ENCODE measurements around the gene SNX14.

DNA sequence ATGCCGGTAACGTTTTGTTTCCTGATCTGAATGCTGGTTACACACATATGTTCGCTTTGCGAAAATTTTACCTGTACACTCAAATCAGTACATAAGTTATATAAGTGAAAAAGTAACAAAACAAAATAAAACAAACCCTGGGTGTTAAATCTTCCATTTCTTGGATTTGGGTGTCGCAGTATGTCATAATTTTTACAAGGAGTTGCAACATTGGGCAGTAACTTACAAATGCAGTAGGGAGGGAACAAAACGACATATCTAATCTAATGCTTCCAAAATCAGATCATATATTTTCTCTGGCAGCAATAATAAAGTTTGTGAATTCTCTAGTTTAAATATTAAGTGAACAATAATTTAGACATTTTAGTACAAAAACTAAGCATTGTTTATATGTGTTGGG, 25.2 kb downstream of the SNX14 start:
- TF ChIP-seq, protein P1, sequence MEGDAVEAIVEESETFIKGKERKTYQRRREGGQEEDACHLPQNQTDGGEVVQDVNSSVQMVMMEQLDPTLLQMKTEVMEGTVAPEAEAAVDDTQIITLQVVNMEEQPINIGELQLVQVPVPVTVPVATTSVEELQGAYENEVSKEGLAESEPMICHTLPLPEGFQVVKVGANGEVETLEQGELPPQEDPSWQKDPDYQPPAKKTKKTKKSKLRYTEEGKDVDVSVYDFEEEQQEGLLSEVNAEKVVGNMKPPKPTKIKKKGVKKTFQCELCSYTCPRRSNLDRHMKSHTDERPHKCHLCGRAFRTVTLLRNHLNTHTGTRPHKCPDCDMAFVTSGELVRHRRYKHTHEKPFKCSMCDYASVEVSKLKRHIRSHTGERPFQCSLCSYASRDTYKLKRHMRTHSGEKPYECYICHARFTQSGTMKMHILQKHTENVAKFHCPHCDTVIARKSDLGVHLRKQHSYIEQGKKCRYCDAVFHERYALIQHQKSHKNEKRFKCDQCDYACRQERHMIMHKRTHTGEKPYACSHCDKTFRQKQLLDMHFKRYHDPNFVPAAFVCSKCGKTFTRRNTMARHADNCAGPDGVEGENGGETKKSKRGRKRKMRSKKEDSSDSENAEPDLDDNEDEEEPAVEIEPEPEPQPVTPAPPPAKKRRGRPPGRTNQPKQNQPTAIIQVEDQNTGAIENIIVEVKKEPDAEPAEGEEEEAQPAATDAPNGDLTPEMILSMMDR (IDR thresholded peaks at IDR 0.05; ENCODE audit: insufficient read depth, low read depth, low read length): no peak
- no peak for TF ChIP-seq EZH2 (IDR thresholded peaks at IDR 0.05; ENCODE audit: insufficient read depth, low read length)

Measured in astrocyte (in vitro differentiated cells and primary cell).